HG02588 (cell line): ENCODE measurements around the gene HERPUD1.
A peak's percentile ranks its signal among the peaks of the same experiment; 100 is the strongest.
"Not testable (repeated sequence)": the region's sequence is repeated elsewhere in the genome, so short reads cannot be mapped to it uniquely, and the experiment has no call there.

Source experiments
- ATAC-seq: cut with Tn5 transposase; IDR thresholded peaks from one replicate; pipeline ENCODE4 v1.9.1; 2021; ENCODE audit warnings: mild to moderate bottlenecking, moderate library complexity; ENCODE audit not compliant: unreplicated experiment

HERPUD1 gene

DNA sequence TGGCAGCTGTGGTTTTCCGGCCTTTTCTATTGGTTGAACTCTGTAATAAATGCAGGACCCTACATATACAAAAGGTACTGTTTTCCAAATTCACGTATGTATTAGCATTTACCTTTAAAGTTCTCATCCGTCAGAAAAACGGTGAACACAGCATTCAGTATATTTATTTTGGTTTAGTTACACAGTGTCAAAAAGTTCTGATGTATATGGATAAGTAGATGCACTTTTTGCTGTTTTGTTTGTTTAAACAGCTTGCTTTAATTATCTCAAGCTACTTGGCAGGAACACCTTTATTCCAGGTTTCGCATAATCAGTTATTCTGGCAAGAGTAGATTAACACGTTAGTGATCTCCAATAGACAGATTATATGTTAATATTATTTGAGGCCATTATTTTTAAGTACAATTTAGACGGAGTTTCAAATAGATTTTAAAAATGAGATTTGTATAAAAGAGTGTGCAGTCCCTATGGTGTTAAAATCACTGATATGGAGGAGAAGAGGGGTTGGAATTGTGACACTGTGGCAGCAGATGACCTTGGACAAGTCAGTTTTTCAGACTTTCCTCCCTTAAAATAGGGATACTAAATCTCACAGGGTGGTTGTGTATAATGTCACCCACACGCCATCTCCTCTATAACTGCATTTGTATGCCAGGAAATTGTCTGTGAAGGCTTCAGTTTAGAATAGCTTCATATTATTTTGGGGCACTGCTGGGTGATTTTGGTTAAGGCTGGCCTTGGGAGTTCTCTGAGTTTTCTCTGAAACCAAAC is 2.1 kb downstream of the HERPUD1 start:
- ATAC-seq = no peak

DNA sequence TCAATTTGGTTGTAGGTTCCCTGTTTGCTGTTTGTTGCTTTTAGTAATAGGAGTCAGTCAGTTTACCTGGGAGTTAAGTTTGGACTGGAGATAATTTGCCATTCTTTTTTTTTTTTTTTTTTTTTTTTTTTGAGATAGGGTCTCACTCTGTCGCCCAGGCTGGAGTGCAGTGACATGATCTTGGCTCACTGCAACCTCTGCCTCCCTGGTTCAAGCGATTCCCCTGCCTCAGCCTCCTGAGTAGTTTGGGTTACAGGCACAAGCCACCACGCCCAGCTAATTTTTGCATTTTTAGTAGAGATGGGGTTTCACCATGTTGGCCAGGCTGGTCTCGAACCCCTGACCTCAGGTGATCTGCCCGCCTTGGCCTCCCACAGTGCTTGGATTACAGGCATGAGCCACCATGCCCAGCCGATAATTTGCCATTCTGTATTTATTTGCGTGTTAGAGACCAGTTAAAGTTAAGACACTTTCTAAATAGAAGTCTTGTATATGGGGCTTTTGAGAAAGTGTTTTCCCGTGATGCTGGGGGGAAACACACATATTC is 2.7 kb downstream of the HERPUD1 start:
- not testable (repeated sequence) for ATAC-seq

DNA sequence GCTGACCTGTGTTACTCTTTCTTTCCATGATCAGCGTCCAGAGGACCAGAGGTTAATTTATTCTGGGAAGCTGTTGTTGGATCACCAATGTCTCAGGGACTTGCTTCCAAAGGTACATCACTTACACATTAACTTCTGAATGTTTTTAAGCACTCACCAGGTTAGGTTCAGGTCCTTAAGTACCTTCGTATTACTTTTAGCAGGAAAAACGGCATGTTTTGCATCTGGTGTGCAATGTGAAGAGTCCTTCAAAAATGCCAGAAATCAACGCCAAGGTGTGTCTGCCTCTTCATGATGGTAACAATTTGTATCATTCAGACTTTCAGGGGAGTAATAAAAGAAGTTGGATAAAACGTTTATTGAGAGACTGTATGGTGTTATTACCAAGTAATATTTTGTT is 3.3 kb downstream of the HERPUD1 start:
- no peak for ATAC-seq

DNA sequence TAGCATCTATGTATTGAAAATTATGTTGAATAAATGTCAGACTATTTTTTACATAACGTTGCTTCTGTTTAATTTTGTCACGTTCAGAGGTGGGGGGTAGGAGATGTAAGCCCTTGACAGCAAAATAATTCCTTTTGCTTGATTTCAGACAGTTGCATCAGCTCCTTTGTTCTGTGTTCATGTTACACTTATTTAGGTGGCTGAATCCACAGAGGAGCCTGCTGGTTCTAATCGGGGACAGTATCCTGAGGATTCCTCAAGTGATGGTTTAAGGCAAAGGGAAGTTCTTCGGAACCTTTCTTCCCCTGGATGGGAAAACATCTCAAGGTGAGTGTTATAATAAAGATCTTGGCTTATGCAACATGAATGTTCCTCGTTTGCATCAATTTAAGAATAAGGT is 4.5 kb downstream of the HERPUD1 start:
- ATAC-seq = no peak

DNA sequence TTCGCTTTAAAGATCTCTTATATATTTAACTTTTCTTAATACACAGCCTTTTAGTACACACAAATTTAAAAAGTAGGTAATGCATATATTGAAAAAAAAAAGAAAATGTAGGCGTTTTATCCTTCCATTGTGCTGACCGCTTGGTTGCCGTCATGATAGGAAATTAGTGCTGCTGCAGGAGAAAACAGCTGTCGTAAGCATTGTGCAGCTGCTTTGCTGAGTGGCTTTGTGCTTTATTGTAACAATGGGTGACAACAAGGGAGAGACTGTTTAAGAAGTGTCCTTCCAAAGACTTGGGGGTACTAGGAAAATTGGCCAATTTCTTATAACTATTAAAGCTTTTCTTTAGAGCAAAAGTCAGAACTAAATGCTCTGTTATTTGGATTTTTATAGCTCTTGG is 5.0 kb downstream of the HERPUD1 start:
- ATAC-seq = no peak

DNA sequence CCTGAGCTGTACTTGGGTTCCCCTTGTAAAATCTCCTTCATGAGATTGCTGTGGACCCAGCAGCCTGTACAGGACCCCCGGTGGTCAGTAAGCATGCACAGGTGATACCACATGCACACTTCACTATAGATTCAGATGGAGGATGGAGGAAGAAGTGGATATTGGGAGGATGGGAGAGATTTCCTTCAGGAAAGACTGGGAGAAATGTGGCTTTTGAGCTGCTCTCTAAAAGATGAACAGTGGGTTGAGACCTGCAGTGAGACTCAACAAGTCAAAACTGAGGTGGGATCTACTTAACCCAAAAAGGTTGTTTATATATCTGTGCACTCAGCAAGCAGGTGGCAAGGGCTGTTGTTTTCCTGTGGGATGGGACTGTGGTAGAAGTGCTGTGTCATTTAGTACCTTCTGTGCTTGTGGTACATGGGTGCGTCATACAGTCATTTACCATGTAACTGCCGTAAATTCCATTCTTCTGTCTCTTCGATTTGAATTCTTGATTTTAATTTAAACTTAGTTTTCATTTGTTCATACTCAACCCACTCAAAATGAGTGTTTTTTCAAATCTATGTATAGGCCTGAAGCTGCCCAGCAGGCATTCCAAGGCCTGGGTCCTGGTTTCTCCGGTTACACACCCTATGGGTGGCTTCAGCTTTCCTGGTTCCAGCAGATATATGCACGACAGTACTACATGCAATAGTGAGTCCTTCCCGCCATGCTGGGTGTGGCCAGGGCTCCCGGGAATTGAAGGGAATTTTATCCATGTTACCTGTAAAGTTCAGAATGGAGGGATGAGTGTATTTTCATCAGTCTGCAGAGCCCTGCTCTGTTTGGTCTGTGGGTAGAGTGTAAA is 6.9 kb downstream of the HERPUD1 start:
- no peak for ATAC-seq

DNA sequence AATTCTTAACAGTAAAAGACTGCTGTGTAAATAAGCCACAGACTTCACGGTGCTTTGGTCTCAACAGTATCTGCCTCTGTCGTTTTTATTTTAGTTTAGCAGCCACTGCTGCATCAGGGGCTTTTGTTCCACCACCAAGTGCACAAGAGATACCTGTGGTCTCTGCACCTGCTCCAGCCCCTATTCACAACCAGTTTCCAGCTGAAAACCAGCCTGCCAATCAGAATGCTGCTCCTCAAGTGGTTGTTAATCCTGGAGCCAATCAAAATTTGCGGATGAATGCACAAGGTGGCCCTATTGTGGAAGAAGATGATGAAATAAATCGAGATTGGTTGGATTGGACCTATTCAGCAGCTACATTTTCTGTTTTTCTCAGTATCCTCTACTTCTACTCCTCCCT is 7.9 kb downstream of the HERPUD1 start:
- ATAC-seq = no peak

DNA sequence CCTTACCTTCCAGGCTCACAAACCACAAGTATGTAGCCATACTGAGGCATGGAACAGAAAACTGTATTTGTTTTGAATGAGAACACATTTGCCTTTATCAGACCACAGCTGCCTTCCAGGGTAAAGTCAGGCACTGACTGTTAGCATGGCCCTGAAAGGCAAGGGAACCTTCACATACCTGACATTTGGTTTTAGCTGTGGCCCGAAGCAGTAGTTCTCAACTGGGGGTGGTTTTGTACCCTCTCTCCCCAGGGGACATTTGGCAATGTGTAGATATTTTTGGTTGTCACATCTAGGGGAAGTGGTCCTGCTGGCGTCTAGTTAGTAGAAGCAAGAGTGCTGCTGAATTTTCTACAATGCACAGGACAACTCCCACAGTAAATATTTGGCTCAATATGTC is 9.2 kb downstream of the HERPUD1 start:
- no peak for ATAC-seq

DNA sequence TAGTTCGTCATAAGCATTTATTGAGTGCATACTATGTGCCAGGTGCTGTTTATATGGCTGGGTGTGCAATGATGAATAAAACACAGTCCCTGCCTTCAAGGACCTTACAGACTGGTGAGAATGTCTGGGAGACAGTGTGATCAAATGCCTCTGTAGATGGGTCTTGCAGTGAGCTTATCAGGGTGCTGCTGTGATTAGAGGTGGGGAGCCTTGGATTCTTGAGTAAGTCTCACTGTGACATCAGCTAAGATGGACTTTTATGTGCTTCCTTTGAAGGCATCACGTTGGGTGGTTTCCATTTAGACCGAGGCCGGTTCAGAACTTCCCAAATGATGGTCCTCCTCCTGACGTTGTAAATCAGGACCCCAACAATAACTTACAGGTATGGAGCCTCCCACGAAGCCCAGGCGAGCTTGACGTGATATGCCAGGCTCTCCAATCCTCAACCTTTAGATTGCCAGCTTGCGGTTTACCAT is 10.0 kb downstream of the HERPUD1 start:
- ATAC-seq = no peak

DNA sequence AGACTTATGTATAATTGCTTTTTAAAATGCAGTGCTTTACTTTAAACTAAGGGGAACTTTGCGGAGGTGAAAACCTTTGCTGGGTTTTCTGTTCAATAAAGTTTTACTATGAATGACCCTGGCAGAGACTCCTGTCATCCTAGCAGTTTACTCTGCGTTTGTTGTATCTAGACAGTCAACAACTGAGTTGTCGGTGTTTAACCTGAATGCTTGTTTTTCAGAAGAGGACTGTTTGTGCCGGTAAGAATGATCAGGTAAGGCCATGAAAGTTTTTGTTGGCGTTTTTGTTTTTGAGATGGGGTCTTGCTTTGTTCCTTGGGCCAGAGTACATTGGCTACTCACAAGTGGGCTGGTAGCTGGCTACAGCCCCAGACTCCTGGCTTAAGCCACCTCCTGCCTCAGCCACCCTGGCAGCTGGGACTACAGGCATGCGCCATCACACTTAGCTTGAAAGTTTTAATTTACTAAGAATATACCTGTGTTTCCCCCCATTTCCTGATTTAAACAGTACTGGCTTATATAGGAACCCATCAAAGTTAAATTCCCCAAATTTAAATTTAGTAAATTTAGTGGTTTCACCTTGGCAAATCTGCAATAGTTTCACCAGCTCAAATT is 11.9 kb downstream of the HERPUD1 start:
- no peak for ATAC-seq

DNA sequence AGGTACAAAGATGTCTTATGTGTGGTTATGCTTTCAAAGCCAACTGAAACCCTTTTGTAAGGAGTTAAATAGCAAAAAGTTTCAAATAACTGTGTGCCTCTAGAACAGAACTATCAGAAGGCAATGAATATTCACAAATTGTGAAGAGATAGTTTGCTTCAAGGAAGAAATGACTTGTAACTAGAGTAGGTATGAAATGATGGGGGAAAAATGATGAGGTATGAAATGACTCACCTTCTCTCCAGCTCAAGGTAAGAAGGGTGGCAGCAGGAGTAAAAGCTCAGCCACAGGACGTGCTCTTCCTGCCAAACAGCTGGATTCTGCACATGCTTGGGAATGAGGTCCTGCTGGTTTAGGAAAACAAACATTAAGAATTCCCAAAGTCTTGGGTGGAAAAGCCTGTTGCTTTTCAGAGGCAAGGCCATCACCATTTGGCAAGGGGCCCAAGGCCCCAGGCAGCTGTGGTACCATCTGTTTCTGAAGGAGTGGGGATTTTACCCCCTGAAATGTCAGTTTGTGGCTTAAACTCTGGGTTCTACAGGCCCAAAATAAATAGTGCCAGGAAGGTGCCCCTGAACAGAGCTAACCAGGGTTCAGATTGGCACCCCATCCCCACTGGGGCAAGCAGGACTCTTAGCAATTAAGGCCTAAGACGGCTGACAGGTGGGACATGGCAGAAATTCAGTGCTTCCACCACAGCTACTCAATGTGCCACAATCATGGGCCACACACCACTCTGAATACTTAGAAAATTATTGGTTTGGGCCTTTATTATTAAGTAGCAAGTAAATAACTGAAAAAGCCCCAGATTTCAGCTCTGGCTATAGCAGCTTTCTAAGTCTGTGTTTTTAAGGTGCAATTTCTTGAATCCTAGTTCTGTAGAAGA is 13.3 kb downstream of the HERPUD1 start:
- ATAC-seq = peak; percentile 24

DNA sequence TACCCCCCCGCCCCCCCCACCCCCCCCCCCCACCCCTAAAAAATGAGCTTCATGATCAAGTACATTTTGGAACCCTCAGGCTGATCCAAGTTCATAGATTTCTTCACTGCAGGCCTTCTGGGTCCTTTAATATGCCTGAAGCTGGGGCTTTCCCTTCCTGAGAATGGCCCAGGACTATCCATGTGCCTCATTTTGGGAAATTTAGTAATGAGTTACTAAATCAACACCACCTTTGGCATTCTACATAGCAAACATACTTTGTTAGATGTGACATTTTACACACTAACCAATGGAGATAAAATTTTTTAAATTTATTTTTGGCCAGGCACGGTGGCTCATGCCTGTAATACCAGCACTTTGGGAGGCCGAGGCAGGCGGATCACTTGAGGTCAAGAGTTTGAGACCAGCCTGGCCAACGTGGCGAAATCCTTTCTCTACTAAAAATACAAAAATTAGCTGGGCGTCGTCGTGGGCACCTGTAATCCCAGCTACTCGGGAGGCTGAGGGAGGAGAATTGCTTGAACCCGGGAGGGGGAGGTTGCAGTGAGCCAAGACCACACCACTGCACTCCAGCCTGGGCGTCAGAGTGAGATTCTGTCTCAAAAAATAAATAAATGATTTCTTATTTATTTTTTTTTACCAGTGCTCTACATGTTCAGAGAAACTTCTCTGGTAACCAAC is 14.0 kb downstream of the HERPUD1 start:
- no peak for ATAC-seq

DNA sequence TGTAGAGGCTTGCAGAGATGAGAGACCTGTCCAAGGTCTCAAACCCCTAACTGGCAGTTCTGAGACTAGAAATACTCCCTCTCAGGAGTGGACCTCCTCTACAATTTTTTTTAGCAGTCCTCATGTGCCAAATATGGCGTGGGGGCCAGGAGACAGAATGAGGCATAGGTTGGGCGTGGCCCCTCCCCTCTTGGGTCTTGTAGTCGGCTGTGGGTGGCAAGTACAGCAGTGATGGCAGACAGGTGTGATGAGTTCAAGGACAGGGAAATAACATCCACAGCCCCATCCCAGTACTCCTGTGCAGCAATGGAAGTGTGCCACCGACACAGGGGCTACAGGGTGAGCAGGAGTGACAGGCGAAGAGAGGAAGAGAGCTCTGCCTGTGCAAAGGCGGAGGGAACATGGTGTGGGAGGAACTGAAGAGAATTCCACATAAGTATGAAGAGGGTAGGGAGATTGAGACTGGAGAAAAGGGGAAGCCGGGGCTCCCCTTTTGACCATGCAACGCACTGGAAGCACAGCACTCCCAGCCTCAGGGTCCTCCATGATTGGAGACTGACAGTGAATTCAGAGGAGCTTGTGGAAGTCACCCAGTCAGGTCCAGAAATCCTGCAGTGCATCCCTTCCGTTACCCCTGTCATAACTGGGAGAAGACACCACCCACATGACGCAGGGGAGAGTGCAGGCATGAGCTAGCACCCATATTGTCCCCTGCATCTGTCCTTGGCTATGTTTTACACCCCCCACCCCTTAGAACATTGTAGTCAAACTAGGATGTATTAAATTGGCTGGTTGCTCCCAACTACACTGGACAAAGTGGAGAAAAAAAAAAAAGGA is 15.0 kb downstream of the HERPUD1 start:
- ATAC-seq = no peak

DNA sequence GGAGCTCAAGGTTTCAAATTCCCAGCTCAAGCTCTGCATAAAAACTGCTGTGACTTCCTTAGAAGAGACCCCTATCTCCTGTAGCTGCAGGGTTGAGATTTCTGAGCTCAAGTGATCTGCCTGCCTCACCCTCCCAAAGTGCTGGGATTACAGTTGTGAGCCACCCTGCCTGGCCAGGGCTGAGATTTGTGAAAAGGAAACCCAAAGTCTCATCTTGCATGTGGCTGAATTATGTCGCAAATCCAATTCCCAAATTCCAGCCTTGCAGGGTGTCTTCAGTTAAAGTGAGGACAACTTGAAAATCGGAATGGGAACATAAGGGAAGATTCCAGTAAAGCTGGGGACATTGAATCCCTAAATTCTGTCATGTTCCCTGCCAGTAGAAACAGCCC is 15.7 kb downstream of the HERPUD1 start:
- no peak for ATAC-seq

DNA sequence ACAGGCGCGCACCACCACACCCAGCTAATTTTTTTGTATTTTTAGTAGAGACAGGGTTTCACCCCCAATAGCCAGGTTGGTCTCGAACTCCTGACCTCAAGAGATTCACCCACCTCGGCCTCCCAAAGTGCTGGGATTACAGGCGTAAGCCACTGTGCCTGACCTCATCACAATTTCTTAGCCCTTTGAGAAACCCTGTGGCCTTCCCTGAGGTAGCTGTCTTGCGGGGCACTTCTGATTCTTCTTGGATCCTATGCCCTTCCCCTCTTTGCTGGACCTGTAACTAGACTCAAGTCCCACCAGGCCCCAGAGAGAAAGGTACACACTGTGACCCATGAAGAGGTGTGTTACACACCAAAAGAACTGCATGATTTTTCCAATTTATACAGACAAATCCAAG is 16.3 kb downstream of the HERPUD1 start:
- ATAC-seq = no peak

DNA sequence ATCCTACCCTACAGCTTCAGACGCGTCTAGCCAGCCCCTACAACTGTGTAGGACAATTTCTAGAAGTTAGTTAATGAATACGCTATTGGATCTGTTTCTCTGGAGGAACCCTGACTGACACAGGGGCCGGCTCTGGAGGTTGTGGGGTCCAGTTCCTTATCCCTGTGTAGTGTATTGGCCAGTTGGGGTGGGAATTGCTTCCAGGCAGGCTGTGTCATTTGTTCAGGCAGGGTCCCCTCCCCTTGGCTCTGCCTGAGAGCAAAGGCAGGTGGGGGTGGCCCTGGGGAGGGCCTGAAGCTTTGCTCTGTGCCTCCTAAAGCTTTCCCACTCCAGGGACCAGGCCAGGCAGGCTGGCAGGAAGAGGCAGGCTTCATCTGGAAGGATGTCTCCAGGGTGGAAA is 18.1 kb downstream of the HERPUD1 start:
- ATAC-seq = no peak

DNA sequence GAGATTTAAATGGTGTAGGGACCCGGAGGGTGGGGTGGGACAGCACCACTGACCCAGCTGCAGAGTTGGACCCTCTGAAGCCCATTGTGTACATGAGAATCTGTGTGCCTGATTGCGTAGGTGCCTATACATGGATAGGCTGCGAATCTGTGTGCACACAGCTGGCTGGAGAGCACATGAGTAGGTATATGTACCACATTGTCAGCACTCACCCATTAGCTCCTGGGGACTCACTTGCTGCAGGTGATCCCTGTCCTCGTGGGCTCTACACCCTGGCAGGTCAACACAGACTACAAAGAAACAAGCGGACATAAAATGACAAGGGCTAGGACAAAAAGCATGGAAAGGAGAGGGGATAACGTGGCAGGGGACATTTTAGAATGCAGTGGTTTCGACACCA is 18.5 kb downstream of the HERPUD1 start:
- no peak for ATAC-seq

DNA sequence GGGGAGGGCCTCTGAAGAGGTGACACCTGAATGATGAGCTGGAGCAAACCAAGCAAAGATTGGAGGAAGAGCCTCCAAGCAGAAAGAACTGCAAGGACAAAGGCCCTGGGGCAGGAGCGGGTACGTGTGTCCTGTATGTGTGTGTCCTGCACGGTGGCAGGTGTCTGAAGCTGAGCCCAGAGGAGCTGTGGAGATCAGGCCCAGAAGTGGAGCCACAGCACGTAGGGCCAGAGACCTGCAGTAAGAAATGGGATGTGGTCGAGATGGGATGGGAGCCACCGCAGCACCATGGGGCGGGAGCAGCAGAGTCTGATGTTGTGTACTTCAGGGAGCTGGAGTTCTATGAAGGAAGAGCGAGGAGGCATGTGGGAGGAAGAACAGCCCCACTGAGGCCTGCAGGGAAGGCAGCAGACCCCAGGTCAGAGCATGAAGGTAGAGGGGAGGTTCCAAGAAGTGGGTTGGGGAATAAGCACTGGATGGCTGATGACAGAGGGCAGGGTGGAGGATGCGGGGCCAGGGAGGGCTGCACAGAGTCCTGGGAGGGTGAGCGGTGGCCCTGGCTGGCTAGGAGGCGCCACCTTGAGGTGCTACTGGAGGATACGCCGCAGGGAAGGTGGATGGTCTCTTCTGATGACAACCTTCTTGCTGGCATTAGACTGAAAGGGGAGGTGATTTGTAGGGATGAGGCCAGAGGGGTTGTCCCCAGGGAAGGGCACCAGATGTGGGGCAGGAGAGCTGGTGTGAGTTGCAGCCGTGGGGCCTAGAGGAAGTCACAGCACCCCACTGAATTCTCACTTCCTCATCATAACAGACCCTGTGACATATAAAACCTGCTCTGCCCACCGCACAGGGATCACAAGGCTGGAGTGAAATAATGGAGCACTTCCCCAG is 19.2 kb downstream of the HERPUD1 start:
- ATAC-seq = peak; percentile 37
